ENCODE results near the gene CREG2. TPM values are rescaled to one million over a fixed set of nuclear protein-coding genes. Genes with fewer than 3 reads are reported as not detected.

Gene CREG2
- polyA plus RNA-seq, 4 donors: 0.49 to 0.93 (median 0.67) TPM

DNA sequence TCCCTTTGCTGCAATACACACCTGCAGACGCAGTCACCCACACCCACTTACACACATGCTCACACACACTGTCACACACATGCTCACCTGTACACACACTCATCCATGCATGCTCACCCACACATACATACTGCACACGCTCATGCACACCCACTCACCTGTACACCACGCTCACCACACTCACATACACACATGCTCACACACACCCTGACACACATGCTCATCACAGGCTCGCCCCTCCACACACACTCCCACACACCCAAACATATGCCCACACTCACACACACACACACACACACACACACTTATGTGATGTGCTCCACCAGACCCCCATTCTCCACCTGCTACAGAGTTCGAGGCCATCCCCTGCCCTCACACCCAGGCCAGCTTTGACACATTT lies 22.8 kb upstream of the CREG2 start:
- DNase-seq (ENCODE audit: low read depth in 4 of 4, low spot score in 3 of 4): no peak

DNA sequence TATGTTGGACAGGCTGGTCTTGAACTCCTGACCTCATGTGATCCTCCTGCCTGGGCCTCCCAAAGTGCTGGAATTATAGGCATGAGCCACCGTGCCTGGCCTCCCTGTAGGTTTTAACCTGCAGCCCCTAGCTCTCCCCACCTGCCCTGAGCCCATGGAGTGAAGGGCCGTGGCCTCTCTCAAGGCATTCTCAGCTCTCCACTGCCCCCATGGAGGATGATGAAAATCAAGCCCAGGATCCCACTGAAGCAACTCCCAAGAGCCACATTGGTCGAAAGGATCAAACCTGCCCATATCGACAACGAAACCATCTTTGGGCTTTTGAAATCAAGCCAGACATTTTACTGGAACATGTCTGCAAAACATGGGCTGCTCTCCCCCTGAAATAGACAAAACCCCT lies 22.4 kb upstream of the CREG2 start:
- no peak for DNase-seq (ENCODE audit: low read depth in 4 of 4, low spot score in 3 of 4)

GRCh38 chr2:101408925-101409324 lies 21.6 kb upstream of the CREG2 start:
- DNase-seq (ENCODE audit: low read depth in 4 of 4, low spot score in 3 of 4): no peak

- no peak for DNase-seq (ENCODE audit: low read depth in 4 of 4, low spot score in 3 of 4)
These were observed 18.1 kb upstream of the CREG2 start for GRCh38 chr2:101405351-101405899.

DNA sequence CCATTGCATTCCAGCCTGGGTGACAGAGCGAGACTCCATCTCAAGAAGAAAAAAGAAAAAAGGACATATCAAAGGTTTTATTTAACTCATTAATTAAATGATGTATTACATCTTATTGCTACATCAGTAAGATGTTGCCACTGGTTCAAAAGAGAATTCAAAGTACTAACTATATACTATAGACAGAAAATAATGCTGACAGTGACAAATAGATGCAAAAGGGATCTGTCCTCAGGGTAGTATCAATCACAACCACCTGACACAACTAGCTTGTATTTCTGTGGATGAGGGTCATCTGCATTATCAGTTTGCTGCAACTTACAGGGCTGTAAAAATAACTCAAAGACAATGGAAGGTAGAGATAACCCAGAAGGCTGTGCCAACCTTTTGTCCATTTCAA lies 16.4 kb upstream of the CREG2 start:
- no peak for DNase-seq (ENCODE audit: low read depth in 4 of 4, low spot score in 3 of 4)

- no peak for DNase-seq (ENCODE audit: low read depth in 4 of 4, low spot score in 3 of 4)
These were observed 15.3 kb upstream of the CREG2 start for GRCh38 chr2:101402630-101403029.

DNA sequence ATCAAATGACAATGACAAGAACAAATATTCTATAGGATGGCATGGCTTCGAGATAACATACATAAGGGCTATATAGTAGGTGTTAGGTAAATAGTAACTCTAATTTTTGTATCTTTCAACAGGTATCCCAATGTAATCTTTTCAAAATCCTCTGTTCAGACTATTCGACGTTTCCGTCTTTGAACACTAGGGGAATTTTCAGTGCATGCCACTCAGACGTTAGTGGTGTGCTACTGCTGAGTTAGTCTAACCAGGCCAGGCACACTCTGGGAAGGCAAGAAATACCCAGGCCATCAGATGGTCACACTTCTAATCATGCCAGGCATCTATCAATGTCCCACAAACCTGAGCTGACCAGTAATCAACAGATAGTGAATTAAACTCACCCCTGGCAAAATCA lies 14.6 kb upstream of the CREG2 start:
- DNase-seq (ENCODE audit: low read depth in 4 of 4, low spot score in 3 of 4): no peak

GRCh38 chr2:101401326-101401665 lies 14.0 kb upstream of the CREG2 start:
- DNase-seq (ENCODE audit: low read depth in 4 of 4, low spot score in 3 of 4): no peak

GRCh38 chr2:101400506-101401325 lies 13.4 kb upstream of the CREG2 start:
- no peak for DNase-seq (ENCODE audit: low read depth in 4 of 4, low spot score in 3 of 4)

DNA sequence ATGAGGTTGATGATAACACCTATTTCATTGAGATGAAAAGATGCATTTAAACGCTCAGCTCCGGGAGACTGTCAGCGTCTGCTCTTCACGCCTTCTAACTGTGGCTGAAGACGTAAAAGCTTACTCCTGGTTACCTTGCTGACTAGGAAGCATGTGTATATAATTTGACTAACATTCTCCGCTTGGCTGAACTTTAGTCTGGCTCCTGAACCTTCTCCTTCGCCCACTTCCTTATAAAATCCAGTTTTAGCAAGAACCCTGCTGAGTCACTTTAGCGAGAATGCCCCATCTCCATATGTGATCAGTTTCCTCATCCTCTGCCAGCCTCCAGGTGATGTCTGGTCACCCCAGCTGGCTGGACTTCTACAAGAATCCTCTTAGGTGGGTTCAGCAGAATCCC lies 12.7 kb upstream of the CREG2 start:
- no peak for DNase-seq (ENCODE audit: low read depth in 4 of 4, low spot score in 3 of 4)

DNA sequence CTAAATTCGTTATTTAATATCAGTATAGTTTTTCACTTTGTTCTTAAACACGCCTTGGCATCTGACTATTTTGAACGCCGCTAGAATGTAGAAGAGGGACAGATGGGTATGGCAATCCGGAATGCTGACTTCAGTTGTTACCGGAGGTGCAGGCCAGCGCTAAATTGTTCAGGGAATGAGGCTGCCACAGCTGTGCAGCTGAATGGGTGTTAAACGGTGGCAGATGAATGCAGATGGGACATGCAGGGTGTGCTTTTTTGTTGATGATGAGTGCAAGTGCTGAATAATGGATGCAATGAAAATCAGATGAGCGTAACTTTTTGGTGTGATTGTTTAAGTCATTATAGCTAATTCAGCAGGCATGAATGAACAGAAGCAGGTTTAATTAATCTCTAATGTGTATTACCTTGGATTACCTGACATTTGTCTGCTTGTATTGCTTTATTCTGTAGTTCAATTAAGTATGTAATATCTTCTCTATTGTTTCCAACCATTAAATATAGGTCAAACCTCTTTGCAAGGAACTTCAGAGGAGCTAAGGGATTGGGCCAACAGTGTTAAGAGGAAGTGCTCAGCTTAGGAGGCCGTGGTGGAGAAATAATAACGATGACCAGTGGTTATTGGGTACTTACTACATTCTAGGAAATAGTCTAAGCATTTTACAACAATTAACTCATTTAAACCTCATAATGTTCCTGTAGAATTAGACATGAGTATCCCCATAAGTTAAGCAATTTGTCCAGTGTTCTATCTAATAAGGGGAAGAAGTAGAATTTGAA lies 11.9 kb upstream of the CREG2 start:
- no peak for DNase-seq (ENCODE audit: low read depth in 4 of 4, low spot score in 3 of 4)

GRCh38 chr2:101398116-101398821 lies 11.0 kb upstream of the CREG2 start:
- no peak for DNase-seq (ENCODE audit: low read depth in 4 of 4, low spot score in 3 of 4)

DNA sequence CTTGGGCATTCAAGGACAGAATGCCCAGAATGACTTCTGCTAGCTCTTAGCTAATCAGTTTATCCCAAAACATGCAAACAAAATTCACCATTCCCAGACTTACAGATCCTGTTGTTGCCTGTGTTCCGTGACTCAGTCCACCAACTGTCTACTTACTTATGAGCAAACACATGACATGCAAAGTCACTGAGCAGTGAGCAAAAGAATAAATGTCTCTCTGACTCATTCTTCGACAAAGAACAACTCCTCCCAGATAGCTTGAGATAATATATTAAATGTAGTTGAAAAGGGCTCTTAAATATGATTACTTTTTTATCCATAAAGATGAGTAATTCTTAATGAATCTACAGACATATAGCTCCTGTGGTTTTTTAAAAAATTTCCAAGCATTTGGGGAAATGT lies 9.0 kb upstream of the CREG2 start:
- no peak for DNase-seq (ENCODE audit: low read depth in 4 of 4, low spot score in 3 of 4)

DNA sequence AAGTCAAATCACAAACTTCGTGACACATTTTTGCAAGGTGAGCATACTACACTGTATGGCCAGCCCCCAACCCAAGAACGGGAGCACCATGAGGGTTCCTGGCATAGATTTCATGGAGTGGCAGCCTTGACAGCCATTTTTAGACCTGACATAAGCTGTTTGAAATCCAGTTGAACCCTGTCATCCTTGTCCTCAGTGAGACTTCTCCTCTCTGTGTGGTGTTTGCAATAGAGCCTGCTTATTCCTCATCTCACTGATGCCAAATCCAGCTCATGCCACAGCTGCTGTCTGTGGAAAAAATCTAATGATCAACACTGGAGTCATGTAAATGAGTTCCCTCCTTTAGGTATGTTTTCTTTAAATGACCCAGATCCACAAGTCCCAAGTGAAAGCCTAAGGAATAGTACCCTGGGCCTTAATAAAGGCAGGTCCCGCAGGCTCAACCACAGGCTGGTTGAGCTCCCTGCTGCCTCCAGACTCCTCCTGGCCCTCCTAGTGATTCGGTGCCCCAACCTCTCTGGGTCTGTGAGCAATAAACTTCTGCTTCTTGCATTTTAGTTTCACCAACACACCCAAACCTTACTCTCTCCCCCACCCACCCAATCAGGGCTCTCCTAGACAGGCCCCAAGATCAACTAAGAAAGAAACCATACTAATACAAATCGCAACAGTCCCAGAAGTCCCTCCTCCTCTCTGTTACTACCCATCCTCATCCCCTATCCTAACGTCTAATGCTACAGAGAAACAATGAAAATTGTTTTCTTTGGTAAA lies 8.4 kb upstream of the CREG2 start:
- DNase-seq (ENCODE audit: low read depth in 4 of 4, low spot score in 3 of 4): no peak

- DNase-seq (ENCODE audit: low read depth in 4 of 4, low spot score in 3 of 4): no peak
These were observed 929 bp upstream of the CREG2 start for GRCh38 chr2:101388232-101388631.

DNA sequence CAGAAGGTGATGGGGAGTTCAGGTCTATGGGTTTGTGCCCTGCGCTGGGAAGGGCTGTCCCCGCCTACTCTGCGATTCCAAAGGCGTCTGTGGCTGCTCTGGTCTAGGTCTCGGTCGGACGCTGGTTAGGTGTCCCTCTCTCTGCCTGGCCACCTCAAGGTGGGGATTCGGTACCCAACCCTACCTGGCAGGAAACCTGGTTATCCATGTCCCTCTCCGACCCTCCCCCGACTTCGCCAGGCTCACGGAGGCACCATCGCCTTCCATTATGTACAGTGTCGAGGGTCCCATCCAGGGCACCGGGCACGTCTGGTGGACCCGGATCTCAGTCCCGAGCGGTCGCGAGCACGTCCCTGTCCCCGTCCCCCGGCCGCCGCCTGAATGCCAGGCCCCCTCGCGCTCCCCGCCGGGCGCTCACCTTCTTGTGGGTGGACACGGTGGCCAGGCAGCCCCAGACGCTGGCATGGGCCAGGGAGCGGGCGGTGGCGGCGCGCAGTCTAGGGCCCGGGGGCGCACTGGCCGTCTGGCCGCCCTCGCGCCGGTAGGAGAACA lies 628 bp downstream of the CREG2 start:
- no peak for DNase-seq (ENCODE audit: low read depth in 4 of 4, low spot score in 3 of 4)

GRCh38 chr2:101383016-101383541 lies 4.2 kb downstream of the CREG2 start:
- no peak for DNase-seq (ENCODE audit: low read depth in 4 of 4, low spot score in 3 of 4)

- DNase-seq (ENCODE audit: low read depth in 4 of 4, low spot score in 3 of 4): no peak
These were observed 4.9 kb downstream of the CREG2 start for GRCh38 chr2:101382442-101382841.

GRCh38 chr2:101380376-101380775 lies 6.9 kb downstream of the CREG2 start:
- DNase-seq (ENCODE audit: low read depth in 4 of 4, low spot score in 3 of 4): no peak

GRCh38 chr2:101379091-101379490 lies 8.2 kb downstream of the CREG2 start:
- DNase-seq (ENCODE audit: low read depth in 4 of 4, low spot score in 3 of 4): no peak

Data from left renal pelvis (tissue), 4 donors.